ENCODE results near the gene FZD10.

GRCh38 chr12:130127912-130128789 is 34.1 kb upstream of the FZD10 start:
- TF ChIP-seq, protein P1, sequence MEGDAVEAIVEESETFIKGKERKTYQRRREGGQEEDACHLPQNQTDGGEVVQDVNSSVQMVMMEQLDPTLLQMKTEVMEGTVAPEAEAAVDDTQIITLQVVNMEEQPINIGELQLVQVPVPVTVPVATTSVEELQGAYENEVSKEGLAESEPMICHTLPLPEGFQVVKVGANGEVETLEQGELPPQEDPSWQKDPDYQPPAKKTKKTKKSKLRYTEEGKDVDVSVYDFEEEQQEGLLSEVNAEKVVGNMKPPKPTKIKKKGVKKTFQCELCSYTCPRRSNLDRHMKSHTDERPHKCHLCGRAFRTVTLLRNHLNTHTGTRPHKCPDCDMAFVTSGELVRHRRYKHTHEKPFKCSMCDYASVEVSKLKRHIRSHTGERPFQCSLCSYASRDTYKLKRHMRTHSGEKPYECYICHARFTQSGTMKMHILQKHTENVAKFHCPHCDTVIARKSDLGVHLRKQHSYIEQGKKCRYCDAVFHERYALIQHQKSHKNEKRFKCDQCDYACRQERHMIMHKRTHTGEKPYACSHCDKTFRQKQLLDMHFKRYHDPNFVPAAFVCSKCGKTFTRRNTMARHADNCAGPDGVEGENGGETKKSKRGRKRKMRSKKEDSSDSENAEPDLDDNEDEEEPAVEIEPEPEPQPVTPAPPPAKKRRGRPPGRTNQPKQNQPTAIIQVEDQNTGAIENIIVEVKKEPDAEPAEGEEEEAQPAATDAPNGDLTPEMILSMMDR (IDR thresholded peaks at IDR 0.05; ENCODE audit: low read length), result no peak
- TF ChIP-seq EZH2 (optimal IDR thresholded peaks at IDR 0.05; ENCODE audit: low read depth, low read length) (no peak), EZH2phosphoT487 (IDR thresholded peaks at IDR 0.05; ENCODE audit: low read length) (no peak)

Measured in MM.1S (cell line).